Measurements from ENCODE around the gene ZDHHC18.
A peak's percentile ranks its signal among the peaks of the same experiment; 100 is the strongest.

ZDHHC18 gene

DNA sequence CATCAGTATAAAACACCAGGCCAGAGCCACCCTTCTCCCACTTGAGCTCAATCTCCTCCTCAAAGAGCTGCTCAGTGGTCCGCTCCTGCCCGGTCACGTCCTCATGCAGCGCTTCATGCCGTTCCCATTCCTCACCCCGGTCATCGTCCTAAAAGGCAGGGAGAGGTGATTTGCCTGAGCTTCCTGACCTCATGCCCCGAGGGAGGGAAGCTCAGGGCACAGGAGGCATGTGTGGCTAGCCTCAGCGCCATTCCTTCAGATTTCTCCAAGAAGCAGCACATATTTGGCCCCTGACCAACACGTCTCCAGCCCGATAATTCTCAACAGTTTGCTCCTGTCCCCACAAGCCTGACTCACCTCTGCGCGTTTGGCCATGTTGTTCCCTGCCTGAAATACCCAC is 67.8 kb downstream of the ZDHHC18 start:
- H3K27ac ChIP-seq (ENCODE audit: low read depth, low read length): no peak overlapping the region
- peaks cover 17% of the 10 kb centered on the region for H3K4me1 ChIP-seq (ENCODE audit: insufficient read depth, low read length)
- no peak overlapping the region for H3K4me3 ChIP-seq (ENCODE audit: low read depth in 1 of 2, low read length in 2 of 2)
- peaks cover 44% of the 10 kb centered on the region for H3K36me3 ChIP-seq (ENCODE audit: insufficient read depth, low read length)
- no peaks in the 10 kb centered on the region for H3K27me3 ChIP-seq (ENCODE audit: control insufficient read depth in 1 of 2, insufficient read depth in 2 of 2, low read length in 2 of 2)
- no peaks in the 10 kb centered on the region for H3K9me3 ChIP-seq (ENCODE audit: low read length)
- H3K9ac ChIP-seq (ENCODE audit: low read length): no peak overlapping the region

DNA sequence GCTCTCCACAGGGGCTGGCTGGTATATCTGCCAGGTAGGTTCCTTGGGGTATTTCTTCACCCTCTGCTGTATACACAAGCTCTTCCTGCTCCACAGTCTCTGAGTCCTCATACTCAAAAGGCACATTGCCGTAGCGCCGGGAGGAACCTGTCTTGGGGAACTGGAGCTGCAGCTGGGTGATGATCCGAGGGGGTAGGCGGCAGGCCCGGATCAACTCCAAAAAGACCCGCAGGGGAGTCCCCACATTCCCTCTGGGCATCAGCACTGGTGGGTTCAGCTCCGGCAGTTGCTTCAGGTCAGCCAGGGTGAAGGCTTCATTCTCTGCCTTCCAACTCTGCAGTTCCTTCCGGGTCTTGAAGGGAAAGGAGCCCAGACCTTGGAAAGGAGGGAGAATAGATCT is 70.9 kb downstream of the ZDHHC18 start:
- H3K27ac ChIP-seq (ENCODE audit: low read depth, low read length): no peak overlapping the region
- no peaks in the 10 kb centered on the region for H3K27me3 ChIP-seq (ENCODE audit: control insufficient read depth in 1 of 2, insufficient read depth in 2 of 2, low read length in 2 of 2)
- no peak overlapping the region for H3K9ac ChIP-seq (ENCODE audit: low read length)
- H3K9me3 ChIP-seq (ENCODE audit: low read length): no peaks in the 10 kb centered on the region
- no peak overlapping the region for H3K4me3 ChIP-seq (ENCODE audit: low read depth in 1 of 2, low read length in 2 of 2)
- peaks cover 19% of the 10 kb centered on the region for H3K4me1 ChIP-seq (ENCODE audit: insufficient read depth, low read length)
- H3K36me3 ChIP-seq (ENCODE audit: insufficient read depth, low read length): peaks cover 42% of the 10 kb centered on the region

DNA sequence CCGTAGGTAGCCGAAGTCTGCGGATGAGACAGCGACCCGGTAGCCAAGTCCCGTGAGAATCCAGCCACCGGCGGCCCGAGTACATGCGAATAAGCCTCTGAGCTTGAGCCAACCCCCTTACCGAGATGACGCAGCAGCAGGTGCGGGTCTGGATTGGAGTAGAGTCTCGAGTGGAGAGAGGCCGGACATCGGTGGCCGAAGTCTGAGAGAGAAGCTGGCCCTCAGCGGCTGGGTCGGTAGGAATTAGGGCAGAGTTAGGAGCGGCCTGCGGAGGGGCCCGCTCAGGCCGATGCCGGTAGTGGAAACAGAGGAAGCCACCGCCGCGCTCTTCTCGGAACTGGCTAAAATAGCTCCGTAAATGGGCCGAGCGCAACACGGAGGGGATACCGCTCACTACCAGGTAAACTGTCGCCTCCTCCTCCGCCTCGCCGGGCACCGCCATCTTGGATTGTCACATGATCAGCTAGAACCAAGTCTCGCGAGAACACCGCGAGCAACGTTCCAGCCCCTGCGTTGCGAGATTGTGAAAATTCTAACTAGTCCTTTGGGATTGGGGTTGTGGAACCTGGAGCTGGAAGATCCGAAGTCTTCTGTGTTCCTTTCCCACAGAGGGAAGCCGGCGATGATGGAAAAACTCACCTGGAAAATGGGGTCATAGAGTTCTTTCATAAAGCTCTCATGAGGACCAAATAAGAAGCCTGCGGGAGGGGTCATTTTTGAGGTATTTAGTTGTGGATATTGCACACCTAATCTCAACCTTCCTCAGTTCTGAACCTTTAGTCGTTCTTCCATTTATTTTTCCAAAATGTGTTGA is 73.7 kb downstream of the ZDHHC18 start, which contains the start of gene GPATCH3:
TSS of gene GPATCH3 (minus strand) at position 467 of the 814 bp plus-strand sequence. CDS start at position 442, 25 bp downstream.
- Histone ChIP-seq H3K36me3 (ENCODE audit: insufficient read depth, low read length) (peaks cover 14% of the 10 kb centered on the region), H3K27me3 (ENCODE audit: control insufficient read depth in 1 of 2, insufficient read depth in 2 of 2, low read length in 2 of 2) (no peaks in the 10 kb centered on the region), H3K27ac (ENCODE audit: low read depth, low read length) (peak within 1 kb of the TSS; percentile 89), H3K4me1 (ENCODE audit: insufficient read depth, low read length) (peaks cover 19% of the 10 kb centered on the region), H3K4me3 (ENCODE audit: low read depth in 1 of 2, low read length in 2 of 2) (peak within 1 kb of the TSS; percentile 98 to 99), H3K9ac (ENCODE audit: low read length) (peak within 1 kb of the TSS; percentile 87), H3K9me3 (ENCODE audit: low read length) (no peaks in the 10 kb centered on the region)

DNA sequence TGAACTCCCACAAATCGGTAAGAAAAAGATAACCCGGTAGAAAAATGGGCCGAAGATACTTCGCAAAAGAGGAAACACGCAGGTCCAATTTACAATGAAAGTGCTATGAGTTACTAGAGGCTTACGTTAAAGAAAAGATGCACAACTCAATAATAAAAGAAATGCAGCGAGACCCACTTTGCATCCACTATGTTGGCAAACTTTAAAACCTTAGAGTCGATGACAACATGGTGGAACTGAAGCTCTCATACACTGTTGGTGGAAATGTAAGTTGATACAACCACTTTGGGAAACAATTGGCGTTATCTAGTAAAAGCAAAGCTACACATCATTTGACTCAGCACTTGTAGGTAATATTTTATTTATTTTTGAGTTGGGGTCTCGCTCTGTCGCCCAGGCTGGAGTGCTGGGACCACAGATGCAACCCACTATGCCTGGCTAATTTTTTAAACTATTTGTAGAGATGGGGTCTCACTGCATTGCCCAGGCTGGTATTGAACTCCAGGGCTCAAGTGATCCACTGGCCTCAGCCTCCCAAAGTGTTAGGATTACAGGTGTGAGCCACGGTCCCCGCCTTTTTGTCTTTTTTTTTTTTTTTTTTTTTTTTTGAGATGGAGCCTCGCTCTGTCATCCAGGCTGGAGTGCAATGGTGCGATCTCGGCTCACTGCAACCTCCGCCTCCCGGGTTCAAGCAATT is 74.5 kb downstream of the ZDHHC18 start:
- Histone ChIP-seq H3K4me3 (ENCODE audit: low read depth in 1 of 2, low read length in 2 of 2) (peak overlapping the region; percentile 98 to 99), H3K9me3 (ENCODE audit: low read length) (no peaks in the 10 kb centered on the region), H3K27ac (ENCODE audit: low read depth, low read length) (peak overlapping the region; percentile 89), H3K4me1 (ENCODE audit: insufficient read depth, low read length) (peaks cover 19% of the 10 kb centered on the region), H3K9ac (ENCODE audit: low read length) (peak overlapping the region; percentile 87), H3K27me3 (ENCODE audit: control insufficient read depth in 1 of 2, insufficient read depth in 2 of 2, low read length in 2 of 2) (no peaks in the 10 kb centered on the region), H3K36me3 (ENCODE audit: insufficient read depth, low read length) (peaks cover 12% of the 10 kb centered on the region)

All from muscle layer of colon (tissue), 2 donors.